ENCODE data around the gene ICA1.

Gene ICA1

GRCh38 chr7:8228068-8228467, 33.9 kb downstream of the ICA1 start:
- no peak for DNase-seq (ENCODE audit: low read depth in 2 of 2)

- DNase-seq (ENCODE audit: low read depth in 2 of 2) = no peak
Observed at GRCh38 chr7:8227261-8227660, 34.7 kb downstream of the ICA1 start.

GRCh38 chr7:8226501-8226900, 35.5 kb downstream of the ICA1 start:
- no peak for DNase-seq (ENCODE audit: low read depth in 2 of 2)

GRCh38 chr7:8221567-8221966, 40.4 kb downstream of the ICA1 start:
- no peak for DNase-seq (ENCODE audit: low read depth in 2 of 2)

- no peak for DNase-seq (ENCODE audit: low read depth in 2 of 2)
Observed at GRCh38 chr7:8221101-8221495, 40.9 kb downstream of the ICA1 start.

- no peak for DNase-seq (ENCODE audit: low read depth in 2 of 2)
Observed at GRCh38 chr7:8220376-8221100, 41.4 kb downstream of the ICA1 start.

GRCh38 chr7:8217200-8218068, 44.5 kb downstream of the ICA1 start:
- DNase-seq (ENCODE audit: low read depth in 2 of 2) = peak in 1 of 2 donors; percentile 51

- DNase-seq (ENCODE audit: low read depth in 2 of 2) = no peak
Observed at GRCh38 chr7:8216334-8216690, 45.7 kb downstream of the ICA1 start.

- DNase-seq (ENCODE audit: low read depth in 2 of 2) = no peak
Observed at GRCh38 chr7:8215648-8216333, 46.2 kb downstream of the ICA1 start.

GRCh38 chr7:8214244-8214824, 47.6 kb downstream of the ICA1 start:
- no peak for DNase-seq (ENCODE audit: low read depth in 2 of 2)

- no peak for DNase-seq (ENCODE audit: low read depth in 2 of 2)
Observed at GRCh38 chr7:8213381-8213780, 48.6 kb downstream of the ICA1 start.

GRCh38 chr7:8212638-8213037, 49.3 kb downstream of the ICA1 start:
- no peak for DNase-seq (ENCODE audit: low read depth in 2 of 2)

GRCh38 chr7:8211725-8212096, 50.3 kb downstream of the ICA1 start:
- DNase-seq (ENCODE audit: low read depth in 2 of 2) = no peak

- no peak for DNase-seq (ENCODE audit: low read depth in 2 of 2)
Observed at GRCh38 chr7:8210845-8211724, 50.9 kb downstream of the ICA1 start.

- DNase-seq (ENCODE audit: low read depth in 2 of 2) = no peak
Observed at GRCh38 chr7:8209353-8209752, 52.6 kb downstream of the ICA1 start.

- DNase-seq (ENCODE audit: low read depth in 2 of 2) = no peak
Observed at GRCh38 chr7:8208816-8209215, 53.2 kb downstream of the ICA1 start.

GRCh38 chr7:8206956-8207355, 55.0 kb downstream of the ICA1 start:
- no peak for DNase-seq (ENCODE audit: low read depth in 2 of 2)

GRCh38 chr7:8205537-8205936, 56.4 kb downstream of the ICA1 start:
- DNase-seq (ENCODE audit: low read depth in 2 of 2) = no peak

- no peak for DNase-seq (ENCODE audit: low read depth in 2 of 2)
Observed at GRCh38 chr7:8205031-8205387, 57.0 kb downstream of the ICA1 start.

- no peak for DNase-seq (ENCODE audit: low read depth in 2 of 2)
Observed at GRCh38 chr7:8204339-8205030, 57.5 kb downstream of the ICA1 start.

Measured in stimulated activated CD4-positive, alpha-beta T cell treated with anti-CD3 and anti-CD28 coated beads, Interleukin-1b, Interleukin-23, amount 100 ng/mL, for 4 hours (primary cell).